Endothelial cell of hepatic sinusoid (primary cell): ENCODE measurements around the gene USH2A.

Source experiments
- in situ Hi-C: cut with HindIII; loops from 2 replicates; pipeline ENCODE4 v1.10.0; 2017; ENCODE audit warnings: low sequenced_read_pairs

Gene USH2A

GRCh38 chr1:215986401-215986800 is 436.8 kb downstream of the USH2A start:
- in situ Hi-C loops: no loop called here

DNA sequence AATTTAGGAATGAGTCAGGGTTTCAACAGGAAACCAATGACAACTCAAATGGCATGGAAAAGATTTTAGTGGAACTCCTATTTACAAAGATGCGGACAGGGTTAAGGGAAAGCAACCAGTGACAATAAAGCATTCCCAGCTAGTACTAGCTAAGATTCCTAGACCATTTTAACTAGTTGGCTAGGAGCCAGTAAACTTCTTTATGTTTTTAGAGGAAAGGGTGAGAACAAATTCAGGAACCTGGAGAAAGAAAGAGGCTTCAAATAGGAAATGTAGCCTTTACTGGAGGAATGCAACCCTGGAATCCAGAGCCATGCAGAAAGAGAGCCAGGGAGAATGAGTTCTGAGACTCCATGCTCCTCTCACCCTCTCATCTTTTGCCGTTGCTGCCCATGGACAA is 439.6 kb downstream of the USH2A start:
- in situ Hi-C loops: no loop called here

- in situ Hi-C loops: no loop called here
These were observed 451.3 kb downstream of the USH2A start for GRCh38 chr1:215971793-215972441.

DNA sequence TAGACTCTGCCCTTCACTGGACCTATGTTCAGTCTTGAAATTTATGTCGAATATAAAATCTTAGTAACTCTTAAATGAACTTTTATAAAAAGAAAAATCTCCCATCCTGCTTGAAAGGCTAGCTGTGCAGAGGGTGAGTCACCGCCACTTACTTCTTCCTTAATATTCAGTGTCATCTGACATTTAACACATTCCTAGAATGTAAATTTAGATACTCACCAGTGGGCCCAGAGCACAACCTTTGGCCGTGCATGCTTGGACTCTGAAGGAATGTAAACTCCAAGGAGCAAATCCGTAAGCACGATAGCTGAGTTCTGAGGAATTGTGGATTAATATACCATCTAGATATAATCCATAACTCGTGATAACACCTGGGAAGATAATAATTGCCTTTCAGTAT is 452.8 kb downstream of the USH2A start:
- in situ Hi-C loops: no loop called here

- in situ Hi-C loops: no loop called here
These were observed 459.6 kb downstream of the USH2A start for GRCh38 chr1:215963621-215964020.

DNA sequence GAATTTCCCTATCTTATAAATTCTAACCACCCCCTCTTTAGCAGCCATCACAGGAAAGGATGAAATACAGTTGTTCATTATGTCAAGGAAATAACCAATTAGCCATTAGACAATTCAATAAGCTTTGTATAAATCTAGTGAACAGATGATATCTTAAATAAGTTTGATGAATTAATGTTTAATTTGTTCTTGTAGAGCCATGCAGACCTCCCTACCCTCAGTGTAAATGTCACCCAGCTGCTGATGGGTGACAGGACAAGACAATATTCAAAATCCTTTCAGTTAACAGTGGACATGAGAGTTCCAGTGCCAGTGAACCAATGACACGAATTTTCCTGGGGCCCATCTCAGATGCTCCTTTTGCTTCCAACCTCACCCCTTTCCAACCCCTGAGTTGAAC is 460.2 kb downstream of the USH2A start:
- in situ Hi-C loops: no loop called here

- in situ Hi-C loops: no loop called here
These were observed 464.4 kb downstream of the USH2A start for GRCh38 chr1:215958841-215959240.

GRCh38 chr1:215957663-215958062 is 465.6 kb downstream of the USH2A start:
- in situ Hi-C loops: no loop called here

GRCh38 chr1:215932558-215932957 is 490.7 kb downstream of the USH2A start:
- in situ Hi-C loops: no loop called here

DNA sequence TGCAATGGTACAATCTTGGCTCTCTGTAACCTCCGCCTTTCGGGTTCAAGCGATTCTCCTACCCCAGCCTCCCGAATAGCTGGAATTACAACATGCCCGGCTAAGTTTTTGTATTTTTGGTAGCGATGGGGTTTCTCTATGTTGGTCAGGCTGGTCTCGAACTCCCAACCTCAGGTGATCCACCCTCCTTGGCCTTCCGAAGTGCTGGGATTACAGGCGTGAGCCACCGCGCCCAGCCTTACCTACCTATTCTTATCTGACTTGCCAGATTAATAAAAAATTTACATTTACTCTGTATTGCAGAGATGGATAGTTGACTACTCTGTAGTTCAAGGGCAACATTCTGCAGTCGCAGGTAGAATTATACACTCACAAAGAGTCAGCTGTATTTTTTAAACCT is 496.6 kb downstream of the USH2A start:
- in situ Hi-C loops: no loop called here

- in situ Hi-C loops: no loop called here
These were observed 500.0 kb downstream of the USH2A start for GRCh38 chr1:215923129-215923824.

DNA sequence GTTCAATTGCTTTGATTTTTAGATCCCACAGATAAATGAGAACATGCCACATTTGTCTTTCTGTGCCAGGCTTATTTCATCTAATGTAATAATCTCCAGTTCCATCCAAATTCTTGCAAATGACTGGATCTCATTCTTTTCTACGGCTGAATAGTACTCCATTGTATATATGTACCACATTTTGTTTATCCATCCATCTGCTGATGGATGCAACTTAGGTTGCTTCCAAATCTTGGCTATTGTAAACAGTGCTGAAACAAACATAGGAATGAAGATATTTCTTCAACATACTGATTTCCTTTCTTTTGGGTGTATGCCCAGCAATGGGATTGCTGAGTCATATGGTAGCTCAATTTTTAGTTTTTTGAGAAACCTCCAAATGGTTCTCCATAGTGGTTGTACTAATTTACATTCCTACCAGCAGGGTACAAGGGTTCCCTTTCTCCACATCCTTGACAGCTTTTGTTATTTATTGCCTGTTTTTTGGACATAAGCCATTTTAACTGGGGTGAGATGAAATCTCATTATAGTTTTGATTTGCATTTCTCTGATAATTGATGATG is 511.8 kb downstream of the USH2A start:
- in situ Hi-C loops: no loop called here

- in situ Hi-C loops: no loop called here
These were observed 517.6 kb downstream of the USH2A start for GRCh38 chr1:215905493-215906115.

- in situ Hi-C loops: no loop called here
These were observed 522.6 kb downstream of the USH2A start for GRCh38 chr1:215900684-215901083.

DNA sequence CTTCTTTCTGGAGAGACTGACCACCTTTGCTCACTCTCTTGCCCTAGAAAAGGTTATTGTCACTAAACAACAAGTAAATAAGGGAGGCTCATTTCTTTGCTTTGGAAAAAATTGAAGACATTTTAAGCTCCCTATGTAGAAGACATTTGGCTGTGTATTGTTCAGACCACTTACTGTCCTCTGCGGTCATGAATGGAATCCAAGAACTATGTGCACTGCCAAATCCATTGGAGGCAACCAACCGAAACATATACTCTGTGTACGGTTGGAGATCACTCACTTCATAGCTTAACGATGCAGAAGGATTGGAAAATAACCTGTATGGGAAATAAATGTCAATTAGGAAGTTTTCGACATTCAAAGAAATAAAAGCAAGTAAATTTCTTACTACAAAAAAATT is 523.3 kb downstream of the USH2A start:
- in situ Hi-C loops: no loop called here

GRCh38 chr1:215895893-215896292 is 527.4 kb downstream of the USH2A start:
- in situ Hi-C loops: no loop called here

GRCh38 chr1:215895276-215895675 is 528.0 kb downstream of the USH2A start:
- in situ Hi-C loops: no loop called here

GRCh38 chr1:215894617-215895016 is 528.6 kb downstream of the USH2A start:
- in situ Hi-C loops: no loop called here

DNA sequence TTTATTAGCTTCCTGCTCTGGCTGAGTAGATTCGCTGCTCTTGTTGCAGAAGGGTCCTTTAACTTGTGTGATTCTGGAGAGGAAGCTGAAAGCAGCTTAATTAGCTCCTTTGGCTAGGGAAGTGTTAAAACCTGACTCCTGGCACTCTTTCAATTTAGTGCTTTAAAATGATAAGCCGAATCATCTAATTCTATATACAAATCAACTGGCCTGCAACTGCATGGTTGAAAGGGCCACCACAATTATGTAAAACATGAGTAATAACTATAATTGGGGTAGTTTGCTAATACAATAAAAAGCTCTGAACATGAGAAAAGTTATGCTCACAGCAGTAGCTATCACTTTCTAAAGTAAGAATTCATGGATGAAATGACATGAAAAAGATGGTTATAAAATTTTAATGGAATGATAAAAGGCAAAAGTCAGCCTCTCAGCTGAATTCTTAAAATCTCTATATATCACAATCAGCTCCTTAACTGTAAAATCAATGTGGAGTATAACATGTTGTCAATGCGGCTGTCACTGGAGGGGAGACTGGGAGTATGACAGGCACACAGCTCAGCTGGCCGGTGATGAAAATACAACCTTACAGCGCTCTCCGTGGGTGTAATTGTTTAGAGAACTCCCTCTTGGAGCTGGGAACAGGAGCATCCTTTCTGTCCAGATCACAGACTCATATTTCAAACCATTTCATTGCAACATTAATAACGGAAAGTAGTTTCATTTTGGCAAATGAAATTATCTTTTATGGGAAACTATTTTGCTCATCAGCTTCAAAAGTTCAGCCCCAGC is 531.8 kb downstream of the USH2A start:
- in situ Hi-C loops: no loop called here

DNA sequence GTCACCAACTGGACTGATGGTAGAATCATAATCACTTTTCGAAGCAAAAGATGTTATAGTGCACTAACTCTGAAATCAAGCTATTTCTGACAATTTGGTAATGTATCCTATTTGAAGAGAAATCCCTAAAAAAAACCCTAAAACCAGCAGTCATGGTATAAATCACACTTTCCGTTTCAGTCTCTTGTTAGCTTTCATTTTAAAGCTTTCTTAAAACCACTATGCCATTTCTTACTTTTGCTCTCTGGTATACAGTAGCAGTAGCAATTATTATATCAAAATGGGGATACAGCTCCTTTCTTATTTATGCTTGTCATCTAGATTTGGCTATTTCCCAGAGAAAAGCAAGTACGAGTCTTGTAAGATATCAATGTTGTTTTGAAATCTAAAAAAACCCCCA is 532.8 kb downstream of the USH2A start:
- in situ Hi-C loops: no loop called here

- in situ Hi-C loops: no loop called here
These were observed 533.4 kb downstream of the USH2A start for GRCh38 chr1:215889871-215890270.
